Activated CD8-positive, alpha-beta memory T cell treated with anti-CD3 and anti-CD28 coated beads, Interleukin-2, amount 50 U/mL, for 24 hours (primary cell): ENCODE measurements around the gene MGAT5B.
A peak's percentile ranks its signal among the peaks of the same experiment; 100 is the strongest.
"Not testable (repeated sequence)": the region's sequence is repeated elsewhere in the genome, so short reads cannot be mapped to it uniquely, and the experiment has no call there.

ENCODE experiments used
- DNase-seq: peaks from one replicate; pipeline ENCODE4 v3.0.0-alpha.2; 2020; ENCODE audit errors: extremely low read depth

The MGAT5B gene

GRCh38 chr17:76868176-76868668, at the start of gene MGAT5B:
Gene MGAT5B (plus strand): TSS chr17:76868404. CDS start chr17:76869030, 626 bp downstream.
- peak; percentile 23 for DNase-seq

DNA sequence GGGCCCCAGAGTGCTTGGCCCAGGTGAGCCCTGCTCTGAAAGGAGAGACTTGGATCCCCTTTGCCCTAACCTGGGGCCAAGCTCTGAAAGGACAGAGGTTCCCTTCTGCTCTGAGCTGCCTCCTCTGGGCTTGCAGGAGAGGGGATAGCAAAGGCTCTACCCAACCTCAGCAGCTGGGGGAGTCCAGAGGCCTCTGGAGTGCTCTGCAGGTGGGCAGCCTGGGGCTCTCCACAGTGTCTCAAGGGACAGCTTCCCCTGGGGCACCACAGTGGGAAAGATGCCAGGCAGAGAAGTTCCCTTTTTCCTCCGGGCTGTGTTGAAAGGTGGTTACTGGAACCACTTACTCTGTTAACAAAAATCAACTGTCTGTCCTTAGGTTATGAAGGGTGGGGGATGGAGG, 48.2 kb upstream of the MGAT5B start:
- no peak for DNase-seq

- no peak for DNase-seq
Measured at GRCh38 chr17:76820561-76820960, 47.6 kb upstream of the MGAT5B start.

DNA sequence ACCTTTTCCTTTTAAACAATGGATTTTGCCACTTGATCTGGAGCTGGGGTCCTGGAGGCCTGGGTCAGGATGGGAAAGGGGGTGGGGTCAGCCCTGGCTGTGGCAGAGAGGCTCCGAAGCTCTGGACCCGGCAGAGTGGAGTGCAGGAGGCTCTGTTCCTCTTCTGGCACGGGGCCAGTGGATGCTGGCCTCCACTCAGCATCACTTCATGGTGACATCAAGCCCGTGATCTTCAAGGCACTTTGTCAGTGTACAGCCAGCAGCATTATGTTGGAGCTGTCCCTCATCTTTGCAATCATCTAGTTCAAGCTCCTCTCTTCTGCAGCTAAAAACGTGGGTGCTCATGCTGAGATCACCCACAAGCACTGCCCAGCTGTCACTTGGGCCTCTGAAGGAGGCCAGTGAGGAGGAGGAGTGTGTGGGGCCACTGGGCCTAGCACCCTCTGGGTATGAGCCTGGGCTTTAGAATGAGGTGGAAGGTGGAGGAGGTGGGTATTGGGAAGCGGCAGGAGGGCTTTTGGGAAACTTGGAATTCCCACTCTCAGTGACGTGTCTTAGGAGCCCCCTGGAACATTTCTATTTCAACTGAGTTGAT, 45.9 kb upstream of the MGAT5B start:
- DNase-seq = no peak

DNA sequence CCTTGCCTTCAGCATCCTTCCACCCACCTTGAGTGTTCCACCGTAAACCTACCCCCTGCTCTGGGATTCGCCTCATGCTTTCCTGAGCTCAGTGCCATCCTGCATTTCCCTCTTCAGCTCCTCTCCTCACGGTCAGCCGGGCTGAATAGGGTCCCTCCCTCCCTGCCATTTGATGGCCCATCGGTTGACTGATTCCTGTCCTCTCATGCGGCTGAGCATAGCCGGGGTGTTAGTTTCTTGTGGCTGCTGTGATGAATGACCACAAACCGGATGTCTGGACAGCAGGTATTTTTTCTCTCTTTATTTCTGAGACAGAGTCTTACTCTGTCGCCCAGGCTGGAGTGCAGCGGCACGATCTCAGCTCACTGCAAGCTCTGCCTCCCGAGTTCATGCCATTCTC, 44.1 kb upstream of the MGAT5B start:
- DNase-seq = no peak

DNA sequence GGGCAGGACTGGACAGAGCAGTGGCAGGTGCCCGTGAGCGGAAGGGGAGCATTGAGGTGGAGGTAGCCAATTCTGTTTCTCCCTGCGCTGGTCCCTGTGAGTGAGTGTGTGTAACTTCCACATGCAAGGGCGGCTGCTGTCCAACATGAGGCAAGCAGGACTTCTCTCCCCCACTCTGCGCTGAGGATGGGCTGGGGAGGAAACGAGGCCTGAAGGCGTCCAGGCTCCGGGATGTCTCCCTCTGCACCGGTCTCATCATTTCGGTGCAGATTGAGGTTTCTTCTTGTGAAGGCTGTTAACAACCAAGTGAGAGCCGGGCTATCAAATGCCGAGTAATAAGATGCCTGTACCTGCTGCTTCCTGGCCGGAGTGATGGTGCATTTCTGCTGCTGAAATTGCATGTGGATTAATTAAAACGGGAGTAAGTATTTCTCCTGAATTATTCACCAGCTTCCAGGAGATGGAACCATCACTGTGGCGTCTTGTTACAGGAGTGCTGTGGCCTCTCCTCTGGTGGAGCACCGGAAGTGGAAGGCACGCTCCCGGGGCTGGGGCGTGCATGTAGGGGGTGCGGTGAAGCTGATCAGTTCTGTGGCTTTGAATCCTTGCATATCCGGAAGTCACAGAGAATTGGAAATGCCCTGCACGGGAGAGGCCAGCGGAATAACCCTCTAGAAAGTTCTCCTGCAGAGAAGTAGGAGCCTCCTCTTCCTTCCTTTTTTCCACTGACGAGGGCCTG, 41.7 kb upstream of the MGAT5B start:
- DNase-seq = no peak

DNA sequence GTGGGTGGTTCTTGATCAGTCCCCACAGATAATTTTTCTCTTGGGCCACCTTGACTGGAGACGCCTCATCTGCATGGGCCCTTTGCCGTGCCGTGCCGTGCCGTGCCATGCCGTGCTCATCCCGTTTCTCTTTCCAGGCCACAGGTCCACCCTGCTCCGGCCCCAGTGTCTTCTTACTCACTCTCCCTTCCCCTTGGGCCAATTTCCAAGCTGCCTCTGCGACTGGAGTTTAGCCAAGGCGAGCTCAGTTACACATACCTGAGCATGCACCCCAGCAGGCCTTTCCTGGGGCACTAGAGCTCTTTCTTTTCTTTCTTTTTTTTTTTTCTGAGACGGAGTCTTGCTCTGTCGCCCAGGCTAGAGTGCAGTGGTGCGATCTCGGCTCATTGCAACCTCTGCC, 40.5 kb upstream of the MGAT5B start:
- DNase-seq = no peak

- no peak for DNase-seq
Measured at GRCh38 chr17:76830987-76831715, 37.1 kb upstream of the MGAT5B start.

- no peak for DNase-seq
Measured at GRCh38 chr17:76833034-76833644, 35.1 kb upstream of the MGAT5B start.

DNA sequence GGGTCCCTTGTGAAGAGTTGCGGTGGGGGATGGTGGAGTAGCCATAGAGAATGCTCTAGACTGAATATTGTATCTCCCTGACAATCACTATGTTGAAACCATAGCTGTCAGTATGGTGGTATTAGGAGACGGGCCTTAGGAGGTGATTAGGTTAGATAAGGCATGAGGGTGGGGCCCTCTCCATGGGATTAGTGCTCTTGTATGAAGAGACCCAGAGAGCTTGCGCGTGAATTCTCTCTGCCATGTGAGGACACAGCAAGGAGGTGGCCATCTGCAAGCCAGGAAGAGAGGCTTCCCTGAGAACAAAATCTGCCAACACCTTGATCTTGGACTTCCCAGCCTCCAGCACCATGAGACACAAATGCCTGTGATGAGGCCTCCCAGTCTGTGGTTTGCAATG, 34.5 kb upstream of the MGAT5B start:
- DNase-seq = no peak

DNA sequence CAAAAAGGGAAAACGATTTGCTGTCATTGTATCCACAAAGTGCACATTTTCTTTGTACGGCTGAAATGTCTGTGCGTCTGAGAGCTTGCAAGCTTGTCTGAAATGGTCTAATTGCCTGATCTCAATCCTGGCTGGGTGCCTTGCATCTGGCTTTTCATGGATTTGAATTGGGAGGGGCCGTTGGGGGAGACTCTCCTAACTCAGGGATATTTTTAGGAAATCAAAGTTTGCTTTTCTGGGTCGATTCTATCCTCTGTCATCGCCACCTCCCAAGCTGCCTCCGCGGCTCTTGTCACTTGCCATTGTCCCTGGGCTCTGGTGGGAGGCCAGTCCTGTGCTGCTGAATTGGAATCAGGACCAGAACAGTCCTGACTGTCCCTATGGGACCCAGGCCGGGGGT, 33.3 kb upstream of the MGAT5B start:
- no peak for DNase-seq

- DNase-seq = no peak
Measured at GRCh38 chr17:76840443-76840767, 27.8 kb upstream of the MGAT5B start.

- no peak for DNase-seq
Measured at GRCh38 chr17:76840884-76841775, 27.1 kb upstream of the MGAT5B start.

DNA sequence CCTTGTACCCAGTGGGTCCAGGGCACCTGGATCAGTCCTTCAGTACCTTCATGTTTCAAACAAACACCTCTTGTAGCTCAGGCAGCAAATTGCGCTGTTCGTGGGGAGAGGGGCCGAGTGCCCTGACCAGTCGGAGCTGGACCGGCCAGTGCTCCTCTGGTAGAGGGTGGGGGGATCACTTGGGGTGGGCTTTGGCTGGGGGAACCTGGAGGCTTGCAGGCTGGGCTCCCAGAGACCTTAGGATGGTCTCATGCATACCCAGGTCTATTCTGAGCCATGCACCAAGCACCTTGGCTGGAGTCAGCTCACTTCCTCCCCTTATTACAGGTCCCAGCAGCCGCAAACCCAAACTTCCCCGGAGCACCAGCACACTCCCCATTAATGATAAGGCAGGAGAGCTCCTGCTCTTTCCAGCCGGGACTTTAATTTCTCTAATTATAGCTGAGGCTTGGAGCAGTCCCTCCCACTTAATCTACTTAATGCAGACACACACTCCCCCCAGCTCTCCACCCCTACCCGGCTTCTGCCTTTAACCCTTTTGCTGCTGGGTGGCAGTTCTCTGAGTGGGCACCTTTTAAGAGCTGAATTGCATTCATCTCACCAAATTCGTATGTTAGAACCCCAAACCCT, 26.3 kb upstream of the MGAT5B start:
- DNase-seq = no peak

- not testable (repeated sequence) for DNase-seq
Measured at GRCh38 chr17:76843068-76843467, 25.1 kb upstream of the MGAT5B start.

DNA sequence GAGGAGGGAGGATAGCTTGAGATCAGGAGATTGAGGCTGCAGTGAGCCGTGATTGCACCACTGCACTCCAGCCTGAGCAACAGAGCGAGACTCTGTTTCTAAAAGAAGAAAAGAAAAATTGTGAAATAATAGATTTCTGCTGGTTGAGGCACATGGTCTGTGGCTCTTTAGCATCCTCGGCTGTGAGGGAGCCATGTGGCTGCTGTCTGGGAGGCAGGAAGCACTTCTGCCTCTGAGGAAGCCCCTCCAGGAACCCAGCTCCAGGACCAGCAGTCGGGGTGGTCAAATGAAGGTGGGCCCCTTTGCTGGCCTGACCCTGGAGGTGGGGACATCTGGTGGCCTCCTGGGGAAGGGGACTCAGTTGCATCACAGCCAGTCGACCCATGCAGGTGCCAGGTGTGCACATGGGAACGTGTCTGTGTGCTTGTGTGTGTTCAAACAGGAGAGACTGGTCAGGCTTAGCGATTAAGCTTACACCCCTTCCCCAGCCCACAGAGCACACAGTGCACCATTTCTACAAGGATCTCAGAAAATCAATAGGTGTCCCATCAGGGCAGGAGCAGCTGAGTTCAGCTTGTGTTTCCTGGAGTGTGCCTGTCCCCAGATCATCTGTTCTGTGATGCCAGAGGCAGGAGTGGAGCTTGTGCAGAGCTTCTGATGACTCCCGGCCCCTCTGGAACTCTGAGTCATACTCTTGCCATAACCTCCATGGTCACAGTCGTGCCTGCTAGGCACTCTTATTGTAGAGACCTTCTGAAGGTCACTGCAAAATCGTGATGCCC, 24.3 kb upstream of the MGAT5B start:
- no peak for DNase-seq

- DNase-seq = no peak
Measured at GRCh38 chr17:76844485-76844829, 23.7 kb upstream of the MGAT5B start.

DNA sequence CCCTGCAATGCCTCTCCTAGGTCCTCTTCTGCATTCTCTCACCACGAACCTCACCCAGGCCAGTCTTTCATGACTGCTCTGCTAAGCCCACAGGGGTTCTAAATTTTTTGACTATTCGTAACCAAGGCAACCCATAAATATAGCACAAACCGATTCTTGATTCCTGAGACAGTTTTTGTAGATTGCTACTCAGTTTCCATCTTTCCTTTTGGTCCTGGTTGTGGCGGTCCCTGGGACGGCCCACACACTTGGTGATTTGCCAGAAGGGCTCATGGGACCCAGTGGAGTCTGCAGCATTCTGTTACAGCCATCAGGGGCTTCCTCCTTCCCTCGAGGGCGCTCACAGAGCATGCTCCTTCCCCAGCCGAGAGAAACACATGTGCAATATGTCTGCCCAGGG, 23.4 kb upstream of the MGAT5B start:
- no peak for DNase-seq

DNA sequence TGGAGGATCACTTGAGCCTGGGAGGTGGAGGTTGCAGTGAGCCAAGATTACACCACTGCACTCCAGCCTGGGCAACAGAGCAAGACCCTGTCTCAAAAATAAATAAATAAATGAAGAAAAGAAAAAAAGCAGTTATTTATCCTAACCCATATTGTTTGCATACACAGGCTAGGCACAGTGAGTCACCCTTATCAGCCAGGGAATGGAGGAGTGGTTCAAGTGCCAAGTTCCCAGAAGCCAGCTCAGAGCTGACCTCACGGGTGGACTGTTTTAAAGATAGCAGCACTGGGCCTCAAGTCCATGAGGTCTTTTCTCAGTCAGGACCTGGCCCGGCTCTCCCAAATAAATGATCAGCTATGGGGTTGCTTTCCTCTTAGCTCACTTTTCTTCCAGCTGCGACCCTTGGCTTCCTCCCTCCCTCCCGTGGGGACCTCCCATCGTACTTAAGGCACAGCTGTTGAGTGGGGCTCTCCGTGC, 22.6 kb upstream of the MGAT5B start:
- no peak for DNase-seq

GRCh38 chr17:76847031-76847430, 21.2 kb upstream of the MGAT5B start:
- no peak for DNase-seq
